HEK293T (cell line): ENCODE data around the gene WDR53.

Experiments
- ARNT ChIP-seq: fragments of 450-650 bp; IDR thresholded peaks from 2 replicates; pipeline ENCODE4 v1.6.1; 2017; ENCODE audit warnings: mild to moderate bottlenecking
- BHLHE40 ChIP-seq: fragments of 450-650 bp; IDR thresholded peaks from 2 replicates; pipeline ENCODE4 v1.6.1; 2016; ENCODE audit warnings: mild to moderate bottlenecking, moderate library complexity, borderline replicate concordance
- ELF4 ChIP-seq: fragments of 450-650 bp; IDR thresholded peaks from 2 replicates; pipeline ENCODE4 v1.6.1; 2017; ENCODE audit warnings: antibody characterized with exemption
- FOXK2 ChIP-seq: fragments of 450-650 bp; IDR thresholded peaks from 2 replicates; pipeline ENCODE4 v1.6.1; 2016; ENCODE audit warnings: mild to moderate bottlenecking
- FOXM1 ChIP-seq: fragments of 450-650 bp; IDR thresholded peaks from 2 replicates; pipeline ENCODE4 v1.6.1; 2017; ENCODE audit warnings: mild to moderate bottlenecking, borderline replicate concordance
- NFRKB ChIP-seq: fragments of 450-650 bp; IDR thresholded peaks from 2 replicates; pipeline ENCODE4 v1.6.1; 2016; ENCODE audit warnings: mild to moderate bottlenecking, moderate library complexity
- PKNOX1 ChIP-seq: fragments of 450-650 bp; IDR thresholded peaks from 2 replicates; pipeline ENCODE4 v1.6.1; 2016
- SP1 ChIP-seq: fragments of 450-650 bp; IDR thresholded peaks from 2 replicates; pipeline ENCODE4 v1.6.1; 2017
- SUZ12 ChIP-seq: fragments of 450-650 bp; IDR thresholded peaks from 2 replicates; pipeline ENCODE4 v1.6.1; 2016; ENCODE audit warnings: mild to moderate bottlenecking
- TARDBP ChIP-seq: fragments of 450-650 bp; IDR thresholded peaks from 2 replicates; pipeline ENCODE4 v1.6.1; 2016

GRCh38 chr3:196603683-196604082 lies 35.3 kb upstream of the WDR53 start:
- TF ChIP-seq NFRKB (no peak), BHLHE40 (no peak), FOXM1 (no peak), SUZ12 (no peak), FOXK2 (no peak), ARNT (no peak), ELF4 (no peak), TARDBP (no peak), PKNOX1 (no peak), SP1 (no peak)
